GM23338 (cell line): ENCODE data around the gene AKR1B1. TPM values are rescaled to one million over a fixed set of nuclear protein-coding genes. Genes with fewer than 3 reads are reported as not detected.
A peak's percentile ranks its signal among the peaks of the same experiment; 100 is the strongest.

Source experiments
- ATAC-seq: fragments of 200-7000 bp; cut with Tn5 transposase; 3 replicates; pipeline ENCODE4 v1.9.1; 2020
- DNase-seq: peaks from one replicate; pipeline ENCODE4 v3.0.0-alpha.2; 2015; ENCODE audit warnings: low spot score
- H2AFZ ChIP-seq: fragments of 200-600 bp; sonication (generic); 2 replicates; pipeline ENCODE4 v1.8.0; 2016; ENCODE audit warnings: antibody characterized with exemption, mild to moderate bottlenecking, moderate library complexity
- H3F3A ChIP-seq: fragments of 200-600 bp; sonication (generic); replicated peaks from 2 replicates; pipeline ENCODE4 v1.8.0; 2017; ENCODE audit warnings: antibody characterized with exemption, mixed run types, low read depth
- H3K27ac ChIP-seq: fragments of 200-600 bp; sonication (generic); 2 replicates; pipeline ENCODE4 v1.6.1; 2016; ENCODE audit warnings: low read depth
- H3K27me3 ChIP-seq: fragments of 200-600 bp; sonication (generic); 2 replicates; pipeline ENCODE4 v1.8.0; 2016; ENCODE audit warnings: mild to moderate bottlenecking, mixed run types, moderate library complexity; ENCODE audit not compliant: insufficient read depth
- H3K36me3 ChIP-seq: fragments of 200-600 bp; sonication (generic); 2 replicates; pipeline ENCODE4 v1.8.0; 2016; ENCODE audit warnings: mild to moderate bottlenecking; ENCODE audit not compliant: insufficient read depth
- H3K4me1 ChIP-seq: fragments of 200-600 bp; sonication (generic); 2 replicates; pipeline ENCODE4 v1.8.0; 2016; ENCODE audit warnings: mild to moderate bottlenecking, moderate library complexity; ENCODE audit not compliant: insufficient read depth
- H3K4me2 ChIP-seq: fragments of 200-600 bp; sonication (generic); 2 replicates; pipeline ENCODE4 v1.7.1; 2017; ENCODE audit warnings: mixed run types
- H3K4me3 ChIP-seq: fragments of 200-600 bp; sonication (generic); 2 replicates; pipeline ENCODE4 v1.6.1; 2016; ENCODE audit warnings: mixed run types
- H3K79me2 ChIP-seq: fragments of 200-600 bp; sonication (generic); replicated peaks from 2 replicates; pipeline ENCODE4 v1.8.0; 2017; ENCODE audit warnings: mild to moderate bottlenecking; ENCODE audit not compliant: insufficient read depth
- H3K9me2 ChIP-seq: fragments of 200-600 bp; sonication (generic); 2 replicates; pipeline ENCODE4 v1.8.0; 2017; ENCODE audit not compliant: insufficient read depth
- H4K20me1 ChIP-seq: fragments of 200-600 bp; sonication (generic); replicated peaks from 2 replicates; pipeline ENCODE4 v1.8.0; 2017; ENCODE audit warnings: mild to moderate bottlenecking; ENCODE audit not compliant: insufficient read depth
- H3K27ac Mint-ChIP-seq: 2 replicates; pipeline ENCODE4 v1.8.0; 2020; ENCODE audit warnings: inconsistent platforms, mild to moderate bottlenecking, moderate library complexity, mixed read lengths
- H3K27me3 Mint-ChIP-seq: 3 replicates; pipeline ENCODE4 v1.8.0; 2022; ENCODE audit warnings: low read depth, mild to moderate bottlenecking, moderate library complexity, mixed read lengths, inconsistent platforms; ENCODE audit not compliant: insufficient read depth, poor library complexity
- H3K36me3 Mint-ChIP-seq: 3 replicates; pipeline ENCODE4 v1.8.0; 2021; ENCODE audit warnings: low read depth, mild to moderate bottlenecking, inconsistent platforms, moderate library complexity, mixed read lengths
- H3K4me1 Mint-ChIP-seq: 3 replicates; pipeline ENCODE4 v1.8.0; 2020; ENCODE audit warnings: mild to moderate bottlenecking, inconsistent platforms, mixed read lengths
- H3K4me3 Mint-ChIP-seq: 3 replicates; pipeline ENCODE4 v1.8.0; 2021; ENCODE audit warnings: moderate library complexity, mild to moderate bottlenecking, inconsistent platforms, mixed read lengths
- H3K9me3 Mint-ChIP-seq: 3 replicates; pipeline ENCODE4 v1.8.0; 2020; ENCODE audit warnings: moderate library complexity, mild to moderate bottlenecking, inconsistent platforms, mixed read lengths
- CREB1 ChIP-seq: fragments of 250-450 bp; sonication (Bioruptor Pico); IDR thresholded peaks from 2 replicates; pipeline ENCODE4 v1.5.0; 2020; ENCODE audit warnings: low read depth, mild to moderate bottlenecking, moderate library complexity
- EZH2 ChIP-seq: fragments of 200-600 bp; sonication (generic); IDR thresholded peaks from one replicate; pipeline ENCODE4 v1.8.0; 2017; ENCODE audit warnings: antibody characterized with exemption, mild to moderate bottlenecking, low read depth; ENCODE audit not compliant: unreplicated experiment
- EZH2phosphoT487 ChIP-seq: fragments of 200-600 bp; sonication (generic); IDR thresholded peaks from one replicate; pipeline ENCODE4 v1.8.1; 2018; ENCODE audit warnings: antibody characterized with exemption; ENCODE audit not compliant: unreplicated experiment
- STAT1 ChIP-seq: IDR thresholded peaks from one replicate; pipeline ENCODE4 v1.6.1; 2016; ENCODE audit warnings: antibody characterized with exemption; ENCODE audit not compliant: unreplicated experiment
- polyA plus RNA-seq: library from polyadenylated mRNA; unstranded; fragments of >200 nt; fragmentation: Nextera tagmentation; extraction: Ambion mirVana; gene quantifications from 2 replicates; pipeline ENCODE4 v1.2.1, GENCODE V29; 2016
- total RNA-seq: library from RNA; depleted of rRNA; stranded (reverse); fragments of >200 nt; shearing (Covaris generic); gene quantifications from 2 replicates; pipeline ENCODE4 v1.2.3, GENCODE V29; 2014
- TF ChIP-seq, protein P1 (sequence below), 2 experiments: fragments of 200-600 bp in 1 of 2; sonication (generic) in 1 of 2; conservative IDR thresholded peaks; 2 replicates each; pipeline versions ENCODE4 v1.5.1 to v1.6.1; 2016 to 2017; ENCODE audit warnings: antibody characterized with exemption in 2 of 2, low read depth in 2 of 2, mild to moderate bottlenecking in 2 of 2, moderate library complexity in 1 of 2
- TF ChIP-seq, protein P2 (sequence below): IDR thresholded peaks from 2 replicates; pipeline ENCODE4 v1.6.1; 2016; ENCODE audit warnings: antibody characterized with exemption
- TF ChIP-seq, protein P3 (sequence below): fragments of 250-450 bp; sonication (Bioruptor Pico); IDR thresholded peaks from 2 replicates; pipeline ENCODE4 v1.5.0; 2020; ENCODE audit warnings: mild to moderate bottlenecking, moderate library complexity
- TF ChIP-seq, protein P4 (sequence below): IDR thresholded peaks from one replicate; pipeline ENCODE4 v1.6.1; 2018; ENCODE audit warnings: antibody characterized with exemption; ENCODE audit not compliant: unreplicated experiment

The AKR1B1 gene
- total and polyA plus RNA-seq, 2 experiments from 2014 or later = 132 to 154 TPM

DNA sequence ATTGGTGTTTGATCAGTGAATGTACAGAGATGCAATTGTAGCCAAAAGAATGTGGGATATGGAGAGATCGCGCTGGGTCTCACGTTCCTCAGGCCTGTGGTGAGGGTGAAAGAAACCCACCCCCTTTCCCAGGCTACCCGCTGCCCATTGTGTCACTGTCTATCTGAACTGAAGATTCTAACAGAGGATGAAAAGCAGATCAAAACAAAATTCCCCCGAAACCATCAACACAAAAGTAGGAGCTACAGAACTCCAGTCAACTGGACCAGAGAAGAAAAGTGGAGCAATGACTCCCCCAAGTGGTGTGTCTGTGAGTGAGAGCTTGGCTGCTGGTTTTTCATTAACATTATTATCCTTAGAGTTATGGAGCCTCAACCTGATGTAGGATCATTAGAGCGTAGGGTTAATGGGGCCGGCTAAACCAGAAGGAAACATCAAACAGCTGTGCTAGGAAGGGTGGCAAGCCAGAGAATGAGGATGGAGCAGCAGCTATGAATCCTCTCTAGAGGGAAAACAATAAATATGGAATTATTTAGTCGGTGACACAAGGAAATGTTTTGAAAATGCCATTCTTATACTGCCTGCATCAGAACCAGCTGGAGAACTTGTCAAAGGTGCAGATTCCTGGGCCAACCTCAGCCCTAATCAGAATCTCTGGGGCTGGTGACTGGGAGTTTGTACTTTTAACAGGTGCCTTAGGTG, 38.3 kb downstream of the AKR1B1 start:
- no peaks in the 10 kb centered on the region for H3K79me2 ChIP-seq
- H3K9me3 Mint-ChIP-seq = no peaks in the 10 kb centered on the region
- peak; percentile 93 for ATAC-seq
- H3K4me1 Mint-ChIP-seq = peaks cover 11% of the 10 kb centered on the region
- H3K27me3 Mint-ChIP-seq = peaks cover 3% of the 10 kb centered on the region
- H3K36me3 Mint-ChIP-seq = no peaks in the 10 kb centered on the region
- no peaks in the 10 kb centered on the region for H3K4me1 ChIP-seq
- no peak overlapping the region for H3K4me3 Mint-ChIP-seq
- no peaks in the 10 kb centered on the region; the same call in none of the 2 replicates for H3K9me2 ChIP-seq
- no peaks in the 10 kb centered on the region for H3K27me3 ChIP-seq
- H3K27ac ChIP-seq = no peak overlapping the region
- H3K27ac Mint-ChIP-seq = no peak overlapping the region
- H3F3A ChIP-seq = no peaks in the 10 kb centered on the region
- H2AFZ ChIP-seq = no peak overlapping the region
- H3K4me3 ChIP-seq = no peak overlapping the region
- H3K36me3 ChIP-seq = no peaks in the 10 kb centered on the region
- H3K4me2 ChIP-seq = no peak overlapping the region
- peak; percentile 82 for DNase-seq
- no peaks in the 10 kb centered on the region for H4K20me1 ChIP-seq
- TF ChIP-seq, protein P1, sequence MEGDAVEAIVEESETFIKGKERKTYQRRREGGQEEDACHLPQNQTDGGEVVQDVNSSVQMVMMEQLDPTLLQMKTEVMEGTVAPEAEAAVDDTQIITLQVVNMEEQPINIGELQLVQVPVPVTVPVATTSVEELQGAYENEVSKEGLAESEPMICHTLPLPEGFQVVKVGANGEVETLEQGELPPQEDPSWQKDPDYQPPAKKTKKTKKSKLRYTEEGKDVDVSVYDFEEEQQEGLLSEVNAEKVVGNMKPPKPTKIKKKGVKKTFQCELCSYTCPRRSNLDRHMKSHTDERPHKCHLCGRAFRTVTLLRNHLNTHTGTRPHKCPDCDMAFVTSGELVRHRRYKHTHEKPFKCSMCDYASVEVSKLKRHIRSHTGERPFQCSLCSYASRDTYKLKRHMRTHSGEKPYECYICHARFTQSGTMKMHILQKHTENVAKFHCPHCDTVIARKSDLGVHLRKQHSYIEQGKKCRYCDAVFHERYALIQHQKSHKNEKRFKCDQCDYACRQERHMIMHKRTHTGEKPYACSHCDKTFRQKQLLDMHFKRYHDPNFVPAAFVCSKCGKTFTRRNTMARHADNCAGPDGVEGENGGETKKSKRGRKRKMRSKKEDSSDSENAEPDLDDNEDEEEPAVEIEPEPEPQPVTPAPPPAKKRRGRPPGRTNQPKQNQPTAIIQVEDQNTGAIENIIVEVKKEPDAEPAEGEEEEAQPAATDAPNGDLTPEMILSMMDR (conservative IDR thresholded peaks at IDR 0.05; ENCODE audit: low read depth in 2 of 2) = peak; percentile 90 to 91
- no peak for TF ChIP-seq EZH2

DNA sequence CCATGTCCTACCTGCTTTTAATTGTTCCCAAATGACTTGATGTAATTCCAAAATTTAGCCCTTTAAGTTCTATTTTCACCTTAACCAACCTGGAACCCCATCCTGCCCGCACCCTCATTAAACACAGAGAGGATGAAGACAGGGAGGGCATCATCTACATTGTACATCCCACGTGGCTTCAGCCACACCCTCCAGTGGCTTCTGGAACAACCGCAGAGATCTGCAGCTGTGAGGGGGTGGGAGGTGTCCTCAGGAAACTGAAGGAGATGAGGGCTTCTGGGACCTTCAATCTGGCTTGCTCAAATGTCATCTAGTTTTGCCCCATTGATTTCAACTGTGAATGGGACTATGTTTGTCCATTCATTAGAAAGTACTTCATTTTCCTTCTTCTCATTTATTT, 39.0 kb downstream of the AKR1B1 start:
- Mint-ChIP-seq H3K27me3 (peaks cover 3% of the 10 kb centered on the region), H3K36me3 (no peaks in the 10 kb centered on the region), H3K4me3 (no peak overlapping the region), H3K4me1 (peaks cover 10% of the 10 kb centered on the region), H3K9me3 (no peaks in the 10 kb centered on the region), H3K27ac (no peak overlapping the region)
- H4K20me1 ChIP-seq = no peaks in the 10 kb centered on the region
- H3K9me2 ChIP-seq = no peaks in the 10 kb centered on the region; the same call in none of the 2 replicates
- H3K79me2 ChIP-seq = no peaks in the 10 kb centered on the region
- no peak overlapping the region for H2AFZ ChIP-seq
- H3K4me3 ChIP-seq = no peak overlapping the region
- DNase-seq (no peak), ATAC-seq (no peak)
- H3K4me2 ChIP-seq = no peak overlapping the region
- H3K27ac ChIP-seq = no peak overlapping the region
- no peaks in the 10 kb centered on the region for H3F3A ChIP-seq
- no peaks in the 10 kb centered on the region for H3K4me1 ChIP-seq
- no peaks in the 10 kb centered on the region for H3K27me3 ChIP-seq
- no peaks in the 10 kb centered on the region for H3K36me3 ChIP-seq
- TF ChIP-seq CREB1 (CRISPR knock-in tag) (no peak), EZH2phosphoT487 (no peak), STAT1 (no peak)
- TF ChIP-seq, protein P2, sequence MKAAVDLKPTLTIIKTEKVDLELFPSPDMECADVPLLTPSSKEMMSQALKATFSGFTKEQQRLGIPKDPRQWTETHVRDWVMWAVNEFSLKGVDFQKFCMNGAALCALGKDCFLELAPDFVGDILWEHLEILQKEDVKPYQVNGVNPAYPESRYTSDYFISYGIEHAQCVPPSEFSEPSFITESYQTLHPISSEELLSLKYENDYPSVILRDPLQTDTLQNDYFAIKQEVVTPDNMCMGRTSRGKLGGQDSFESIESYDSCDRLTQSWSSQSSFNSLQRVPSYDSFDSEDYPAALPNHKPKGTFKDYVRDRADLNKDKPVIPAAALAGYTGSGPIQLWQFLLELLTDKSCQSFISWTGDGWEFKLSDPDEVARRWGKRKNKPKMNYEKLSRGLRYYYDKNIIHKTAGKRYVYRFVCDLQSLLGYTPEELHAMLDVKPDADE = no peak
- TF ChIP-seq, protein P3, sequence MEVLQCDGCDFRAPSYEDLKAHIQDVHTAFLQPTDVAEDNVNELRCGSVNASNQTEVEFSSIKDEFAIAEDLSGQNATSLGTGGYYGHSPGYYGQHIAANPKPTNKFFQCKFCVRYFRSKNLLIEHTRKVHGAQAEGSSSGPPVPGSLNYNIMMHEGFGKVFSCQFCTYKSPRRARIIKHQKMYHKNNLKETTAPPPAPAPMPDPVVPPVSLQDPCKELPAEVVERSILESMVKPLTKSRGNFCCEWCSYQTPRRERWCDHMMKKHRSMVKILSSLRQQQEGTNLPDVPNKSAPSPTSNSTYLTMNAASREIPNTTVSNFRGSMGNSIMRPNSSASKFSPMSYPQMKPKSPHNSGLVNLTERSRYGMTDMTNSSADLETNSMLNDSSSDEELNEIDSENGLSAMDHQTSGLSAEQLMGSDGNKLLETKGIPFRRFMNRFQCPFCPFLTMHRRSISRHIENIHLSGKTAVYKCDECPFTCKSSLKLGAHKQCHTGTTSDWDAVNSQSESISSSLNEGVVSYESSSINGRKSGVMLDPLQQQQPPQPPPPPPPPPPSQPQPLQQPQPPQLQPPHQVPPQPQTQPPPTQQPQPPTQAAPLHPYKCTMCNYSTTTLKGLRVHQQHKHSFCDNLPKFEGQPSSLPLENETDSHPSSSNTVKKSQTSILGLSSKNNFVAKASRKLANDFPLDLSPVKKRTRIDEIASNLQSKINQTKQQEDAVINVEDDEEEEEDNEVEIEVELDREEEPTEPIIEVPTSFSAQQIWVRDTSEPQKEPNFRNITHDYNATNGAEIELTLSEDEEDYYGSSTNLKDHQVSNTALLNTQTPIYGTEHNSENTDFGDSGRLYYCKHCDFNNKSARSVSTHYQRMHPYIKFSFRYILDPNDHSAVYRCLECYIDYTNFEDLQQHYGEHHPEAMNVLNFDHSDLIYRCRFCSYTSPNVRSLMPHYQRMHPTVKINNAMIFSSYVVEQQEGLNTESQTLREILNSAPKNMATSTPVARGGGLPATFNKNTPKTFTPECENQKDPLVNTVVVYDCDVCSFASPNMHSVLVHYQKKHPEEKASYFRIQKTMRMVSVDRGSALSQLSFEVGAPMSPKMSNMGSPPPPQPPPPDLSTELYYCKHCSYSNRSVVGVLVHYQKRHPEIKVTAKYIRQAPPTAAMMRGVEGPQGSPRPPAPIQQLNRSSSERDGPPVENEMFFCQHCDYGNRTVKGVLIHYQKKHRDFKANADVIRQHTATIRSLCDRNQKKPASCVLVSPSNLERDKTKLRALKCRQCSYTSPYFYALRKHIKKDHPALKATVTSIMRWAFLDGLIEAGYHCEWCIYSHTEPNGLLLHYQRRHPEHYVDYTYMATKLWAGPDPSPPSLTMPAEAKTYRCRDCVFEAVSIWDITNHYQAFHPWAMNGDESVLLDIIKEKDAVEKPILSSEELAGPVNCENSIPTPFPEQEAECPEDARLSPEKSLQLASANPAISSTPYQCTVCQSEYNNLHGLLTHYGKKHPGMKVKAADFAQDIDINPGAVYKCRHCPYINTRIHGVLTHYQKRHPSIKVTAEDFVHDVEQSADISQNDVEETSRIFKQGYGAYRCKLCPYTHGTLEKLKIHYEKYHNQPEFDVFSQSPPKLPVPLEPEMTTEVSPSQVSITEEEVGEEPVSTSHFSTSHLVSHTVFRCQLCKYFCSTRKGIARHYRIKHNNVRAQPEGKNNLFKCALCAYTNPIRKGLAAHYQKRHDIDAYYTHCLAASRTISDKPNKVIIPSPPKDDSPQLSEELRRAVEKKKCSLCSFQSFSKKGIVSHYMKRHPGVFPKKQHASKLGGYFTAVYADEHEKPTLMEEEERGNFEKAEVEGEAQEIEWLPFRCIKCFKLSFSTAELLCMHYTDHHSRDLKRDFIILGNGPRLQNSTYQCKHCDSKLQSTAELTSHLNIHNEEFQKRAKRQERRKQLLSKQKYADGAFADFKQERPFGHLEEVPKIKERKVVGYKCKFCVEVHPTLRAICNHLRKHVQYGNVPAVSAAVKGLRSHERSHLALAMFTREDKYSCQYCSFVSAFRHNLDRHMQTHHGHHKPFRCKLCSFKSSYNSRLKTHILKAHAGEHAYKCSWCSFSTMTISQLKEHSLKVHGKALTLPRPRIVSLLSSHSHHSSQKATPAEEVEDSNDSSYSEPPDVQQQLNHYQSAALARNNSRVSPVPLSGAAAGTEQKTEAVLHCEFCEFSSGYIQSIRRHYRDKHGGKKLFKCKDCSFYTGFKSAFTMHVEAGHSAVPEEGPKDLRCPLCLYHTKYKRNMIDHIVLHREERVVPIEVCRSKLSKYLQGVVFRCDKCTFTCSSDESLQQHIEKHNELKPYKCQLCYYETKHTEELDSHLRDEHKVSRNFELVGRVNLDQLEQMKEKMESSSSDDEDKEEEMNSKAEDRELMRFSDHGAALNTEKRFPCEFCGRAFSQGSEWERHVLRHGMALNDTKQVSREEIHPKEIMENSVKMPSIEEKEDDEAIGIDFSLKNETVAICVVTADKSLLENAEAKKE = no peak
- TF ChIP-seq, protein P4, sequence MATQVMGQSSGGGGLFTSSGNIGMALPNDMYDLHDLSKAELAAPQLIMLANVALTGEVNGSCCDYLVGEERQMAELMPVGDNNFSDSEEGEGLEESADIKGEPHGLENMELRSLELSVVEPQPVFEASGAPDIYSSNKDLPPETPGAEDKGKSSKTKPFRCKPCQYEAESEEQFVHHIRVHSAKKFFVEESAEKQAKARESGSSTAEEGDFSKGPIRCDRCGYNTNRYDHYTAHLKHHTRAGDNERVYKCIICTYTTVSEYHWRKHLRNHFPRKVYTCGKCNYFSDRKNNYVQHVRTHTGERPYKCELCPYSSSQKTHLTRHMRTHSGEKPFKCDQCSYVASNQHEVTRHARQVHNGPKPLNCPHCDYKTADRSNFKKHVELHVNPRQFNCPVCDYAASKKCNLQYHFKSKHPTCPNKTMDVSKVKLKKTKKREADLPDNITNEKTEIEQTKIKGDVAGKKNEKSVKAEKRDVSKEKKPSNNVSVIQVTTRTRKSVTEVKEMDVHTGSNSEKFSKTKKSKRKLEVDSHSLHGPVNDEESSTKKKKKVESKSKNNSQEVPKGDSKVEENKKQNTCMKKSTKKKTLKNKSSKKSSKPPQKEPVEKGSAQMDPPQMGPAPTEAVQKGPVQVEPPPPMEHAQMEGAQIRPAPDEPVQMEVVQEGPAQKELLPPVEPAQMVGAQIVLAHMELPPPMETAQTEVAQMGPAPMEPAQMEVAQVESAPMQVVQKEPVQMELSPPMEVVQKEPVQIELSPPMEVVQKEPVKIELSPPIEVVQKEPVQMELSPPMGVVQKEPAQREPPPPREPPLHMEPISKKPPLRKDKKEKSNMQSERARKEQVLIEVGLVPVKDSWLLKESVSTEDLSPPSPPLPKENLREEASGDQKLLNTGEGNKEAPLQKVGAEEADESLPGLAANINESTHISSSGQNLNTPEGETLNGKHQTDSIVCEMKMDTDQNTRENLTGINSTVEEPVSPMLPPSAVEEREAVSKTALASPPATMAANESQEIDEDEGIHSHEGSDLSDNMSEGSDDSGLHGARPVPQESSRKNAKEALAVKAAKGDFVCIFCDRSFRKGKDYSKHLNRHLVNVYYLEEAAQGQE = no peak
